Astrocyte of the spinal cord (primary cell): ENCODE results near the gene CCDC157.

Experiments
- DNase-seq: peaks from one replicate; pipeline ENCODE4 v3.0.0; 2011; ENCODE audit warnings: low read depth, low spot score
- H3K4me3 ChIP-seq: 2 replicates; pipeline ENCODE4 v1.5.1; 2011; ENCODE audit warnings: low read depth, mild to moderate bottlenecking, low read length, moderate library complexity
- CTCF ChIP-seq: IDR thresholded peaks from 2 replicates; pipeline ENCODE4 v1.5.1; 2012; ENCODE audit warnings: low read depth, mild to moderate bottlenecking, low read length, inconsistent platforms
- in situ Hi-C: cut with HindIII; loops from 2 replicates; pipeline ENCODE4 v1.10.0; 2017; ENCODE audit warnings: low sequenced_read_pairs

The CCDC157 gene

GRCh38 chr22:30318799-30319419, 37.9 kb upstream of the CCDC157 start:
- in situ Hi-C loops: no loop called here
- no peak overlapping the region for H3K4me3 ChIP-seq
- no peak for DNase-seq
- TF ChIP-seq CTCF: no peak

- DNase-seq: no peak
- TF ChIP-seq CTCF: no peak
- no peak overlapping the region for H3K4me3 ChIP-seq
- in situ Hi-C loops: no loop called here
Measured at GRCh38 chr22:30320021-30320556, 36.7 kb upstream of the CCDC157 start.

- no peak overlapping the region for H3K4me3 ChIP-seq
- no peak for TF ChIP-seq CTCF
- no peak for DNase-seq
- in situ Hi-C loops: no loop called here
Measured at GRCh38 chr22:30321461-30321860, 35.3 kb upstream of the CCDC157 start.

GRCh38 chr22:30323246-30323645, 33.6 kb upstream of the CCDC157 start:
- DNase-seq: no peak
- TF ChIP-seq CTCF: no peak
- no peak overlapping the region for H3K4me3 ChIP-seq
- in situ Hi-C loops: no loop called here

GRCh38 chr22:30324014-30324730, 32.6 kb upstream of the CCDC157 start:
- DNase-seq: peak; percentile 46
- no peak for TF ChIP-seq CTCF

GRCh38 chr22:30325065-30325720, 31.6 kb upstream of the CCDC157 start:
- in situ Hi-C loops: no loop called here
- DNase-seq: peak; percentile 60
- peak overlapping the region; percentile 72 for H3K4me3 ChIP-seq

More at GRCh38 chr22:30324014-30324730, 32.6 kb upstream of the CCDC157 start:
- no peak overlapping the region for H3K4me3 ChIP-seq
- in situ Hi-C loops: no loop called here

More at GRCh38 chr22:30325065-30325720, 31.6 kb upstream of the CCDC157 start:
- TF ChIP-seq CTCF: peak; percentile 1
